PC-3 (cell line): ENCODE measurements around the gene SLCO2B1.

ENCODE experiments used
- EZH2 ChIP-seq: fragments of 300-600 bp; sonication (generic); IDR thresholded peaks from one replicate; pipeline ENCODE4 v1.6.1; 2017; ENCODE audit warnings: antibody characterized with exemption, mild to moderate bottlenecking, low read length; ENCODE audit not compliant: unreplicated experiment
- EZH2phosphoT487 ChIP-seq: fragments of 300-600 bp; sonication (generic); IDR thresholded peaks from 2 replicates; pipeline ENCODE4 v1.6.1; 2018; ENCODE audit warnings: mild to moderate bottlenecking, antibody characterized with exemption, low read length, borderline replicate concordance
- TF ChIP-seq, protein P1 (sequence below): fragments of 300-600 bp; sonication (generic); conservative IDR thresholded peaks from 2 replicates; pipeline ENCODE4 v1.5.1; 2017; ENCODE audit warnings: antibody characterized with exemption, low read depth, mild to moderate bottlenecking, low read length

DNA sequence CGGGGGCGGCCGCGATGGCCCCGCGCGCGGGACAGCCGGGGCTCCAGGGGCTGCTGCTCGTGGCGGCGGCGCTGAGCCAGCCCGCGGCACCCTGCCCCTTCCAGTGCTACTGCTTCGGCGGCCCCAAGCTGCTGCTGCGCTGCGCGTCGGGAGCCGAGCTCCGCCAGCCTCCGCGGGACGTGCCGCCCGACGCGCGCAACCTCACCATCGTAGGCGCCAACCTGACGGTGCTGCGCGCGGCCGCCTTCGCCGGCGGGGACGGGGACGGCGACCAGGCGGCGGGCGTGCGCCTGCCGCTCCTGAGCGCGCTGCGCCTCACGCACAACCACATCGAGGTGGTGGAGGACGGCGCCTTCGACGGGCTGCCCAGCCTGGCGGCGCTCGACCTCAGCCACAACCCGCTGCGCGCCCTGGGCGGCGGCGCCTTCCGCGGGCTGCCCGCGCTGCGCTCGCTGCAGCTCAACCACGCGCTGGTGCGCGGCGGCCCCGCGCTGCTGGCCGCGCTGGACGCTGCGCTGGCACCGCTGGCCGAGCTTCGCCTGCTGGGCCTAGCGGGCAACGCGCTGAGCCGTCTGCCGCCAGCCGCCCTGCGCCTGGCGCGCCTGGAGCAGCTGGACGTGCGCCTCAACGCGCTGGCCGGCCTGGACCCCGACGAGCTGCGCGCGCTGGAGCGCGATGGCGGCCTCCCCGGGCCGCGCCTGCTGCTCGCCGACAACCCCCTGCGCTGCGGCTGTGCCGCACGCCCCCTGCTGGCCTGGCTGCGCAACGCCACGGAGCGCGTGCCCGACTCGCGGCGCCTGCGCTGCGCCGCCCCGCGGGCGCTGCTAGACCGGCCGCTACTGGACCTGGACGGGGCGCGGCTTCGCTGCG lies 90.4 kb downstream of the SLCO2B1 start:
- TF ChIP-seq, protein P1, sequence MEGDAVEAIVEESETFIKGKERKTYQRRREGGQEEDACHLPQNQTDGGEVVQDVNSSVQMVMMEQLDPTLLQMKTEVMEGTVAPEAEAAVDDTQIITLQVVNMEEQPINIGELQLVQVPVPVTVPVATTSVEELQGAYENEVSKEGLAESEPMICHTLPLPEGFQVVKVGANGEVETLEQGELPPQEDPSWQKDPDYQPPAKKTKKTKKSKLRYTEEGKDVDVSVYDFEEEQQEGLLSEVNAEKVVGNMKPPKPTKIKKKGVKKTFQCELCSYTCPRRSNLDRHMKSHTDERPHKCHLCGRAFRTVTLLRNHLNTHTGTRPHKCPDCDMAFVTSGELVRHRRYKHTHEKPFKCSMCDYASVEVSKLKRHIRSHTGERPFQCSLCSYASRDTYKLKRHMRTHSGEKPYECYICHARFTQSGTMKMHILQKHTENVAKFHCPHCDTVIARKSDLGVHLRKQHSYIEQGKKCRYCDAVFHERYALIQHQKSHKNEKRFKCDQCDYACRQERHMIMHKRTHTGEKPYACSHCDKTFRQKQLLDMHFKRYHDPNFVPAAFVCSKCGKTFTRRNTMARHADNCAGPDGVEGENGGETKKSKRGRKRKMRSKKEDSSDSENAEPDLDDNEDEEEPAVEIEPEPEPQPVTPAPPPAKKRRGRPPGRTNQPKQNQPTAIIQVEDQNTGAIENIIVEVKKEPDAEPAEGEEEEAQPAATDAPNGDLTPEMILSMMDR, result peak; percentile 70
- TF ChIP-seq EZH2, result no peak
- no peak for TF ChIP-seq EZH2phosphoT487
